ENCODE results near the gene NEU3.

DNA sequence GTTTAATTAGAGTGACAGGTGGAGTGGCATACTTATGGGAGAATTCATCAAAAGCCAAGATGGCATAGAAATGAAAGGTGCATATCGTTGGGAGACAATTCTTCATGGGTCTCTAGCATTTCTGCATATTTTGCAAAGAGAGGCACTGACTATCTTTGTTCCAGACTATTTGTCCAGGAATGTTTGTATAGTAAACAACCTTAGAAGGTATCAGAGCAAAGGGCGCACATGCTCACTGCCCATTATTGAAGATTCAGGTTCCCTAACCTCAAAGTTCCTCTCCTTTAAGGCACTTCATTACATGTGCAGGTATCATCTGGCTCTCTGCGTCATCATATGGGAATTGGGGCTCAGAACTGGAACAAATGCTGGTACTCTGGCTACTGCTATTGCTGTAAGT is 4.7 kb upstream of the NEU3 start:
- TF ChIP-seq, protein P1, sequence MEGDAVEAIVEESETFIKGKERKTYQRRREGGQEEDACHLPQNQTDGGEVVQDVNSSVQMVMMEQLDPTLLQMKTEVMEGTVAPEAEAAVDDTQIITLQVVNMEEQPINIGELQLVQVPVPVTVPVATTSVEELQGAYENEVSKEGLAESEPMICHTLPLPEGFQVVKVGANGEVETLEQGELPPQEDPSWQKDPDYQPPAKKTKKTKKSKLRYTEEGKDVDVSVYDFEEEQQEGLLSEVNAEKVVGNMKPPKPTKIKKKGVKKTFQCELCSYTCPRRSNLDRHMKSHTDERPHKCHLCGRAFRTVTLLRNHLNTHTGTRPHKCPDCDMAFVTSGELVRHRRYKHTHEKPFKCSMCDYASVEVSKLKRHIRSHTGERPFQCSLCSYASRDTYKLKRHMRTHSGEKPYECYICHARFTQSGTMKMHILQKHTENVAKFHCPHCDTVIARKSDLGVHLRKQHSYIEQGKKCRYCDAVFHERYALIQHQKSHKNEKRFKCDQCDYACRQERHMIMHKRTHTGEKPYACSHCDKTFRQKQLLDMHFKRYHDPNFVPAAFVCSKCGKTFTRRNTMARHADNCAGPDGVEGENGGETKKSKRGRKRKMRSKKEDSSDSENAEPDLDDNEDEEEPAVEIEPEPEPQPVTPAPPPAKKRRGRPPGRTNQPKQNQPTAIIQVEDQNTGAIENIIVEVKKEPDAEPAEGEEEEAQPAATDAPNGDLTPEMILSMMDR (CRISPR knock-in tag; IDR thresholded peaks at IDR 0.05) = no peak
- no peak for TF ChIP-seq CBX5 (CRISPR knock-in tag; IDR thresholded peaks at IDR 0.05; ENCODE audit: borderline replicate concordance)
- no peak for TF ChIP-seq MYNN (CRISPR knock-in tag; IDR thresholded peaks at IDR 0.05; ENCODE audit: low read depth)
- no peak for TF ChIP-seq CBFB (CRISPR knock-in tag; IDR thresholded peaks at IDR 0.05)
- no peak for TF ChIP-seq ZNF34 (CRISPR knock-in tag; IDR thresholded peaks at IDR 0.05; ENCODE audit: borderline replicate concordance)
- no peak for TF ChIP-seq POGZ (CRISPR knock-in tag; IDR thresholded peaks at IDR 0.05)
- no peak for TF ChIP-seq POLR2A (IDR thresholded peaks at IDR 0.05; ENCODE audit: insufficient read depth in 1 of 2, low read depth in 2 of 2, low read length in 2 of 2)
- no peak for TF ChIP-seq ZNF577 (CRISPR knock-in tag; IDR thresholded peaks at IDR 0.05; ENCODE audit: borderline replicate concordance, low read depth)
- TF ChIP-seq, protein P2, sequence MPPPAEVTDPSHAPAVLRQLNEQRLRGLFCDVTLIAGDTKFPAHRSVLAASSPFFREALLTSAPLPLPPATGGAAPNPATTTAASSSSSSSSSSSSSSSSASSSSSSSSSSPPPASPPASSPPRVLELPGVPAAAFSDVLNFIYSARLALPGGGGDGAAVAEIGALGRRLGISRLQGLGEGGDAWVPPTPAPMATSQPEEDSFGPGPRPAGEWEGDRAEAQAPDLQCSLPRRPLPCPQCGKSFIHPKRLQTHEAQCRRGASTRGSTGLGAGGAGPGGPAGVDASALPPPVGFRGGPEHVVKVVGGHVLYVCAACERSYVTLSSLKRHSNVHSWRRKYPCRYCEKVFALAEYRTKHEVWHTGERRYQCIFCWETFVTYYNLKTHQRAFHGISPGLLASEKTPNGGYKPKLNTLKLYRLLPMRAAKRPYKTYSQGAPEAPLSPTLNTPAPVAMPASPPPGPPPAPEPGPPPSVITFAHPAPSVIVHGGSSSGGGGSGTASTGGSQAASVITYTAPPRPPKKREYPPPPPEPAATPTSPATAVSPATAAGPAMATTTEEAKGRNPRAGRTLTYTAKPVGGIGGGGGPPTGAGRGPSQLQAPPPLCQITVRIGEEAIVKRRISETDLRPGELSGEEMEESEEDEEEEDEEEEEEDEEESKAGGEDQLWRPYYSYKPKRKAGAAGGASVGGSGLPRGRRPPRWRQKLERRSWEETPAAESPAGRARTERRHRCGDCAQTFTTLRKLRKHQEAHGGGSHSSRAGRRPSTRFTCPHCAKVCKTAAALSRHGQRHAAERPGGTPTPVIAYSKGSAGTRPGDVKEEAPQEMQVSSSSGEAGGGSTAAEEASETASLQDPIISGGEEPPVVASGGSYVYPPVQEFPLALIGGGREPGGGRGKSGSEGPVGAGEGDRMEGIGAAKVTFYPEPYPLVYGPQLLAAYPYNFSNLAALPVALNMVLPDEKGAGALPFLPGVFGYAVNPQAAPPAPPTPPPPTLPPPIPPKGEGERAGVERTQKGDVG (CRISPR knock-in tag; IDR thresholded peaks at IDR 0.05; ENCODE audit: borderline replicate concordance) = no peak
- TF ChIP-seq EP300 (IDR thresholded peaks at IDR 0.05; ENCODE audit: low read depth in 2 of 2, low read length in 2 of 2) = no peak
- TF ChIP-seq EP300 (CRISPR knock-in tag; IDR thresholded peaks at IDR 0.05; ENCODE audit: borderline replicate concordance) = no peak
- TF ChIP-seq ZNF510 (CRISPR knock-in tag; IDR thresholded peaks at IDR 0.05; ENCODE audit: low read depth) = no peak
- TF ChIP-seq EZH2 (conservative IDR thresholded peaks at IDR 0.05; ENCODE audit: low read depth, low read length) = no peak
